ENCODE data around the gene C16orf95. TPM values are rescaled to one million over a fixed set of nuclear protein-coding genes. Genes with fewer than 3 reads are reported as not detected.
A peak's percentile ranks its signal among the peaks of the same experiment; 100 is the strongest.
"Not testable (repeated sequence)": the region's sequence is repeated elsewhere in the genome, so short reads cannot be mapped to it uniquely, and the experiment has no call there.

The C16orf95 gene
- total RNA-seq, 1 donor = 4.0 TPM

DNA sequence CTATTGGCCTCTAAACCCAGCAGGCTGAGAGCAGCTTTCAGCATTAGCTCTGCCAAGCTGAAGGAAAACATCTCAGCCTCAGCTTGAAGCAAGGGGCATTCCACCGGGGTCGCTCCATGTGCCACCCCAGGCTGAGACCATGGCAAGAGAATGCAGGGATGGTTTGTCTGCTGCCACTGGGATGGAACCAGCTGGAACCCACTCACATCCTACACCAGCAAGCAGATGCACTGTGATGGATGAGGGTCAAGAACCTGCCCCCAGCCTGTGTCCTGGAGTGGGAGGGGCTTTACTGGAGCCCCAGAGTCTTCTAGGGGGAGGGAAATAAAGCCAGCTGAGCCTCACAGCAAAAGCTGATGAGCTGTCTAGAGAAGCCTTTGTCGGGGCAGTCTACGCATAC is 51.9 kb downstream of the C16orf95 start:
- Histone ChIP-seq H3K36me3 (ENCODE audit: insufficient read depth, low read length) (no peaks in the 10 kb centered on the region), H3K4me3 (ENCODE audit: insufficient read depth, low read length) (no peak overlapping the region), H3K27ac (ENCODE audit: low read depth, low read length) (no peak overlapping the region), H3K79me2 (ENCODE audit: insufficient read depth, low read length) (no peaks in the 10 kb centered on the region), H3K27me3 (ENCODE audit: insufficient read depth, low read length) (no peaks in the 10 kb centered on the region), H3K4me1 (ENCODE audit: insufficient read depth, low read length) (no peaks in the 10 kb centered on the region), H4K20me1 (ENCODE audit: insufficient read depth, low read length) (no peaks in the 10 kb centered on the region), H3K9me3 (ENCODE audit: low read depth, low read length) (no peaks in the 10 kb centered on the region), H2AFZ (ENCODE audit: low read length) (no peak overlapping the region), H3K4me2 (ENCODE audit: insufficient read depth, low read length) (no peak overlapping the region)
- TF ChIP-seq, protein P1, sequence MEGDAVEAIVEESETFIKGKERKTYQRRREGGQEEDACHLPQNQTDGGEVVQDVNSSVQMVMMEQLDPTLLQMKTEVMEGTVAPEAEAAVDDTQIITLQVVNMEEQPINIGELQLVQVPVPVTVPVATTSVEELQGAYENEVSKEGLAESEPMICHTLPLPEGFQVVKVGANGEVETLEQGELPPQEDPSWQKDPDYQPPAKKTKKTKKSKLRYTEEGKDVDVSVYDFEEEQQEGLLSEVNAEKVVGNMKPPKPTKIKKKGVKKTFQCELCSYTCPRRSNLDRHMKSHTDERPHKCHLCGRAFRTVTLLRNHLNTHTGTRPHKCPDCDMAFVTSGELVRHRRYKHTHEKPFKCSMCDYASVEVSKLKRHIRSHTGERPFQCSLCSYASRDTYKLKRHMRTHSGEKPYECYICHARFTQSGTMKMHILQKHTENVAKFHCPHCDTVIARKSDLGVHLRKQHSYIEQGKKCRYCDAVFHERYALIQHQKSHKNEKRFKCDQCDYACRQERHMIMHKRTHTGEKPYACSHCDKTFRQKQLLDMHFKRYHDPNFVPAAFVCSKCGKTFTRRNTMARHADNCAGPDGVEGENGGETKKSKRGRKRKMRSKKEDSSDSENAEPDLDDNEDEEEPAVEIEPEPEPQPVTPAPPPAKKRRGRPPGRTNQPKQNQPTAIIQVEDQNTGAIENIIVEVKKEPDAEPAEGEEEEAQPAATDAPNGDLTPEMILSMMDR (IDR thresholded peaks at IDR 0.05; ENCODE audit: extremely low read depth, low read depth, low read length) = no peak
- no peak for DNase-seq (ENCODE audit: insufficient read length, low spot score, missing footprints)

DNA sequence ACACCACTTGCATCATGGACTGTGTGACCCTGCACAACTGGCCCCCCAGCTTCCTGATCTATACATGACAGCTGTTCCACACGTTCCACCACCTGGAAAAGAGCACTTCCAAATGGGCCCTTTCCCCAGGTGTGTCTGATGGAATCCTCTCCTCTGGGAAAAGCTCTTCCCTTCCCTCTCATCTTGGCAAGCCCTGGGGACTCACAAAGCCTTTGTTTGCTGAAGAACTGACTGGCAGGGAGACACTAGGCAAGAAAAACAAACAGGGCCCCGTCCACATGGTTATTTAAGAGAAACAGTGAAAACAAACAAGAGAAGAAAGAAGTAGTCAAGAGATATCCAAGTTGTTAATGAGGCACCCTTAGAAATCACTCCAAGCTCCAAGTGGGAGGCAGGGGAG is 52.6 kb downstream of the C16orf95 start:
- H3K4me2 ChIP-seq (ENCODE audit: insufficient read depth, low read length) = peak overlapping the region; percentile 1
- H3K36me3 ChIP-seq (ENCODE audit: insufficient read depth, low read length) = no peaks in the 10 kb centered on the region
- H3K27ac ChIP-seq (ENCODE audit: low read depth, low read length) = no peak overlapping the region
- H3K79me2 ChIP-seq (ENCODE audit: insufficient read depth, low read length) = no peaks in the 10 kb centered on the region
- H3K27me3 ChIP-seq (ENCODE audit: insufficient read depth, low read length) = no peaks in the 10 kb centered on the region
- H2AFZ ChIP-seq (ENCODE audit: low read length) = no peak overlapping the region
- H3K4me1 ChIP-seq (ENCODE audit: insufficient read depth, low read length) = no peaks in the 10 kb centered on the region
- peak; percentile 35 for DNase-seq (ENCODE audit: insufficient read length, low spot score, missing footprints)
- no peak overlapping the region for H3K4me3 ChIP-seq (ENCODE audit: insufficient read depth, low read length)
- TF ChIP-seq, protein P1 (IDR thresholded peaks at IDR 0.05; ENCODE audit: extremely low read depth, low read depth, low read length) = no peak
- H3K9me3 ChIP-seq (ENCODE audit: low read depth, low read length) = no peaks in the 10 kb centered on the region
- H4K20me1 ChIP-seq (ENCODE audit: insufficient read depth, low read length) = no peaks in the 10 kb centered on the region

DNA sequence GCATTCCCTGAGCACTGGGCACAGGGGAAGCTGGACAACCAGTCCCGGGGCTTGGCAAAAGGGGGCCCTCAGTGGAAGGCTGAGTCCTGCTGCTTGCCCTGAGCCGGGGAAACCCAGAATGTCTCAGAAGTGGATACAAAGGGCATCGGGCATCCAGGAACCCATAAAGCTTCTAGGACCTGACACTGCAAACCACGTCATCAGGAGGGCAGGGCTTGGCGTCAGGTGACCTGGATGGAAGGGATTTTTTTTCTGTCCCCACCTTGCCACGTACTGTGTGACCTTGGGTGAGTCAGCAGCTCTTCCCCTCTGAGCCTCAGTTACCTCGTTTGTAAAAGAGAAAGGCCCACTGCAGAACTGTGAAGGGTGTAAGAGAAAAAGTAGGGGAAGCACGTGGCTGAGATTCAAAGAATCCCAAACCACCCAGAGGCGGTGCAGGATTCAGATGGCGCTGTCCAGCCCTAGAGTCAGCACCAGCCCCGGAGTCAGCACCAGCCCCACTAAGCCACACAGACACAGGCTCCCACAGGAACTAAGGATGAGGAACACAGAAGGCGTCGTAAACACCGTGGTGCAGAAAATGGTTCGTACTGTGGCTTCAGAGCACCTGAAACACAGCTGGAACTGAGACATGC is 53.7 kb downstream of the C16orf95 start:
- Histone ChIP-seq H3K79me2 (ENCODE audit: insufficient read depth, low read length) (no peaks in the 10 kb centered on the region), H2AFZ (ENCODE audit: low read length) (no peak overlapping the region), H3K36me3 (ENCODE audit: insufficient read depth, low read length) (no peaks in the 10 kb centered on the region), H3K4me1 (ENCODE audit: insufficient read depth, low read length) (no peaks in the 10 kb centered on the region), H4K20me1 (ENCODE audit: insufficient read depth, low read length) (no peaks in the 10 kb centered on the region), H3K4me3 (ENCODE audit: insufficient read depth, low read length) (no peak overlapping the region), H3K4me2 (ENCODE audit: insufficient read depth, low read length) (no peak overlapping the region), H3K27ac (ENCODE audit: low read depth, low read length) (no peak overlapping the region), H3K27me3 (ENCODE audit: insufficient read depth, low read length) (no peaks in the 10 kb centered on the region), H3K9me3 (ENCODE audit: low read depth, low read length) (no peaks in the 10 kb centered on the region)
- TF ChIP-seq, protein P1 (IDR thresholded peaks at IDR 0.05; ENCODE audit: extremely low read depth, low read depth, low read length) = no peak
- peak; percentile 73 for DNase-seq (ENCODE audit: insufficient read length, low spot score, missing footprints)

GRCh38 chr16:87259431-87259830 is 57.8 kb downstream of the C16orf95 start:
- Histone ChIP-seq H3K9me3 (ENCODE audit: low read depth, low read length) (no peaks in the 10 kb centered on the region), H3K4me2 (ENCODE audit: insufficient read depth, low read length) (no peak overlapping the region)
- no peak for DNase-seq (ENCODE audit: insufficient read length, low spot score, missing footprints)

GRCh38 chr16:87258653-87259052 is 58.5 kb downstream of the C16orf95 start:
- H3K27me3 ChIP-seq (ENCODE audit: insufficient read depth, low read length) = not testable (repeated sequence)

More at GRCh38 chr16:87259431-87259830, 57.8 kb downstream of the C16orf95 start:
- Histone ChIP-seq H3K79me2 (ENCODE audit: insufficient read depth, low read length) (no peaks in the 10 kb centered on the region), H2AFZ (ENCODE audit: low read length) (no peak overlapping the region), H4K20me1 (ENCODE audit: insufficient read depth, low read length) (no peaks in the 10 kb centered on the region), H3K4me3 (ENCODE audit: insufficient read depth, low read length) (no peak overlapping the region), H3K27me3 (ENCODE audit: insufficient read depth, low read length) (no peaks in the 10 kb centered on the region), H3K27ac (ENCODE audit: low read depth, low read length) (no peak overlapping the region), H3K36me3 (ENCODE audit: insufficient read depth, low read length) (no peaks in the 10 kb centered on the region), H3K4me1 (ENCODE audit: insufficient read depth, low read length) (no peaks in the 10 kb centered on the region)
- TF ChIP-seq, protein P1 (IDR thresholded peaks at IDR 0.05; ENCODE audit: extremely low read depth, low read depth, low read length) = no peak

More at GRCh38 chr16:87258653-87259052, 58.5 kb downstream of the C16orf95 start:
- not testable (repeated sequence) for H3K9me3 ChIP-seq (ENCODE audit: low read depth, low read length); H3K4me1 ChIP-seq (ENCODE audit: insufficient read depth, low read length); H3K4me2 ChIP-seq (ENCODE audit: insufficient read depth, low read length); H3K4me3 ChIP-seq (ENCODE audit: insufficient read depth, low read length); H3K36me3 ChIP-seq (ENCODE audit: insufficient read depth, low read length); H3K27ac ChIP-seq (ENCODE audit: low read depth, low read length); H4K20me1 ChIP-seq (ENCODE audit: insufficient read depth, low read length); H2AFZ ChIP-seq (ENCODE audit: low read length); DNase-seq (ENCODE audit: insufficient read length, low spot score, missing footprints); H3K79me2 ChIP-seq (ENCODE audit: insufficient read depth, low read length)

Measured in osteoblast (primary cell).